AG09309 (cell line): ENCODE data around the gene CACNB2.

ENCODE experiments used
- DNase-seq: peaks from one replicate; pipeline ENCODE4 v3.0.0-alpha.2; 2010; ENCODE audit warnings: low read depth
- H3K4me3 ChIP-seq: 2 replicates; pipeline ENCODE4 v1.5.1; 2011; ENCODE audit warnings: mild to moderate bottlenecking, low read depth, low read length, moderate library complexity; ENCODE audit not compliant: control insufficient read depth
- CTCF ChIP-seq: IDR thresholded peaks from 2 replicates; pipeline ENCODE4 v1.5.1; 2011; ENCODE audit warnings: mild to moderate bottlenecking, low read depth, low read length, inconsistent platforms; ENCODE audit not compliant: insufficient read depth, control insufficient read depth; ENCODE audit errors: missing control alignments

Gene CACNB2

GRCh38 chr10:18469125-18469524 is 328.9 kb downstream of the CACNB2 start:
- H3K4me3 ChIP-seq: no peak overlapping the region
- no peak for DNase-seq
- TF ChIP-seq CTCF: no peak

GRCh38 chr10:18472977-18473376 is 332.8 kb downstream of the CACNB2 start:
- DNase-seq: no peak
- no peak for TF ChIP-seq CTCF
- H3K4me3 ChIP-seq: no peak overlapping the region

GRCh38 chr10:18473424-18474117 is 333.3 kb downstream of the CACNB2 start:
- no peak for TF ChIP-seq CTCF
- no peak overlapping the region for H3K4me3 ChIP-seq
- no peak for DNase-seq

GRCh38 chr10:18474118-18474455 is 333.9 kb downstream of the CACNB2 start:
- TF ChIP-seq CTCF: no peak
- H3K4me3 ChIP-seq: no peak overlapping the region
- no peak for DNase-seq

- no peak for DNase-seq
- TF ChIP-seq CTCF: no peak
These were observed 335.9 kb downstream of the CACNB2 start for GRCh38 chr10:18476076-18476647.

GRCh38 chr10:18478354-18478753 is 338.1 kb downstream of the CACNB2 start:
- no peak for DNase-seq
- H3K4me3 ChIP-seq: no peak overlapping the region
- no peak for TF ChIP-seq CTCF

More at GRCh38 chr10:18476076-18476647, 335.9 kb downstream of the CACNB2 start:
- H3K4me3 ChIP-seq: no peak overlapping the region
